ENCODE data around the gene TMEM109.

Gene TMEM109

GRCh38 chr11:60955571-60955970 is 41.6 kb downstream of the TMEM109 start:
- no peak overlapping the region for H3K4me3 ChIP-seq
- no peak for DNase-seq (ENCODE audit: low spot score)
- no peak overlapping the region for H3K27ac ChIP-seq
- TF ChIP-seq CTCF (IDR thresholded peaks at IDR 0.05) = no peak

GRCh38 chr11:60957188-60957587 is 43.2 kb downstream of the TMEM109 start:
- Histone ChIP-seq H3K27ac (no peak overlapping the region), H3K4me3 (no peak overlapping the region)
- DNase-seq (ENCODE audit: low spot score) = no peak
- no peak for TF ChIP-seq CTCF (IDR thresholded peaks at IDR 0.05)

DNA sequence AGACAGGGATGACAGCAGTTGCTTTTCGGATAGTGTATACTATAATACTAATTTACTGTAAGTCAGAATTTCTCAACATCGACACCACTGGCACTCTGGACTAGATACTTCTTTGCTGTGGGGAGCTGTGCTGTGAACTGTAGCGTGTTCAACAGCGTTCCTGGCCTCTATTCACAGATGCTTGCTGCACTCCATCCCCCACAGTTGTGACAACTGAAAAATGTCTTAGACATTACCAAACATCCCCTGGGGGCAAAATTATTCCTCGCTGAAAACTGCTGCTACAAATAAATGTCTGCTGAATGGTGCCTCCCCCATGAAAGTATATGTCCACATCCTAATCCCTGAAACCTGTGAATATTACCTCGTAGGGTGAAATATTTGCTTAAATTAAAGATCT is 45.5 kb downstream of the TMEM109 start:
- Histone ChIP-seq H3K27ac (no peak overlapping the region), H3K4me3 (no peak overlapping the region)
- no peak for DNase-seq (ENCODE audit: low spot score)
- no peak for TF ChIP-seq CTCF (IDR thresholded peaks at IDR 0.05)

DNA sequence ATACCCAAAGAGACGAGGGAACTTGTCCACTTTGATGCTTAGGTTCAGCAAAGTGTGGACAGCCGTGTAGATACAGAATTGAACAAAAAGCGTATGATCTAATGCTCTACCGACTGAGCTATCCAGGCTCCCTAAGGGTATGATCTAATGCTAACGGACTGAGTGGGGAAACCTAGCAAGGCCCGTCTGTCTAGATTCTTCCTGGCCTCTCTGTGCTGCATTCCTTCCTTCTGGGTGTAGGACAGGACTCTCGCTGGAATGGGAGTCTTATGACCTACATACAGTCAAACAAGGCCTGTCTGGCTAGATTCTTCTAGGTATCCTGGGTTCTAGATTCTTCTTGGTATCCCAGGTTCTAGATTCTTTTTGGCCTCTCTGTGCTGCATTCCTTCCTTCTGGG is 46.4 kb downstream of the TMEM109 start:
- Histone ChIP-seq H3K27ac (no peak overlapping the region), H3K4me3 (no peak overlapping the region)
- no peak for TF ChIP-seq CTCF (IDR thresholded peaks at IDR 0.05)
- no peak for DNase-seq (ENCODE audit: low spot score)

DNA sequence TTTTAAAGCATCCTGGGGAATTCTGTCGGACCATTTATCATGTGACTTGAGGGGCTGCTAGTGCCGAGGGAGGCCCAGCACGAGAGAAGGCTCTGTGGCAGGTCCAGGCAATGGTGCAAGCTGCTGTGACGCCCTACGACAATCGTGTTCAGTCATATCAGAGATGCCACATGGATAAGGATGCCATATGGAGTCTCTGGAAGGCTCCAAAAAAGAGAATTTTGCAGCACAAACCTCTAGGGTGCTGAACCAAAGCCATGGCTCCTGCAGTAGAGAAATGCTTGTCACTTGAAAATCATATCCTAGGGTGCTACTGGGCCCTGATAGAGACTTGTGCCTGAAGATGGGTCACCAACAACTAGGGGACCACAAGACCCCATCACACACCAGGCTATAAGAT is 50.8 kb downstream of the TMEM109 start:
- no peak for TF ChIP-seq CTCF (IDR thresholded peaks at IDR 0.05)
- Histone ChIP-seq H3K4me3 (no peak overlapping the region), H3K27ac (no peak overlapping the region)
- no peak for DNase-seq (ENCODE audit: low spot score)

DNA sequence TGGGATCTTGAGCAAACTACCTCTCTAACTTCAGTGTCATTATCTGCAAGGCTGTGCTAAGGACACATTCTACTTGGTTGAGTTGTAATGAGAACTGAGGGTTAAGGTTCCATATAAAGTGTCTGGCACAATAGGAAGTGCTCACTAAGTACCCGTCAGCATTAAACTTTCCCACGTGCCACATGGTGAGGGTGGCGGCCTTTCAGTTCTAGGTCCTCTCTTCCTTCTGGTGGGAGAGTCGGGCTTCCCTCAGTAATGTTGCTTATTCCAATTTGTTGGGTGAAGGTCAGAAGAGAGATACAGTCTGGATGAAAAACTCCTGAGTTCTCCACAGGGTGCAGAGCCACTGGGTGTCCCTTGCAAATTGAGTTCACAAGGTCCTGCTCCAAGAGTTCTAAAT is 52.9 kb downstream of the TMEM109 start:
- no peak for TF ChIP-seq CTCF (IDR thresholded peaks at IDR 0.05)
- no peak for DNase-seq (ENCODE audit: low spot score)
- Histone ChIP-seq H3K4me3 (no peak overlapping the region), H3K27ac (no peak overlapping the region)

DNA sequence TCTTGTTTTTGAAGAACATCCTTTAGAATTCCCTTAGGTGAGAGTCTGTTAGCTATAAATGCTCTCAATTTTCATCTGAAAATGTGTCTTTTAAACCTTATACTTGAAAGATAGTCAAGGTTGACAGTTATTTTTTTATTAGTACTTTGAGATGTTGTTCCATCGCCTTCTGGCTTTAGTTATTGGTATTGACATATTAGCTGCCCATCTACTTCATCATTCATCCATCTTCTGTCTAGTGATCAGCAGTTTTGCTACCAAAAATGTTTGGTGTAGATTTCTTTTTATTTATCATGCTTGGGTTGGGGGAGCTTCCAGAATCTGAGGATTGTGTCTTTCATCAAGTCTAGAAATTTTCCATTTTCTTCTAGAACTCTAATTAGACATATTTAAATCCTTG is 54.3 kb downstream of the TMEM109 start:
- no peak for TF ChIP-seq CTCF (IDR thresholded peaks at IDR 0.05)
- no peak overlapping the region for H3K27ac ChIP-seq
- no peak overlapping the region for H3K4me3 ChIP-seq
- no peak for DNase-seq (ENCODE audit: low spot score)
